PC-3 (cell line): ENCODE results near the gene USP34.

Experiments used
- EZH2 ChIP-seq: fragments of 300-600 bp; sonication (generic); IDR thresholded peaks from one replicate; pipeline ENCODE4 v1.6.1; 2017; ENCODE audit warnings: antibody characterized with exemption, mild to moderate bottlenecking, low read length; ENCODE audit not compliant: unreplicated experiment
- EZH2phosphoT487 ChIP-seq: fragments of 300-600 bp; sonication (generic); IDR thresholded peaks from 2 replicates; pipeline ENCODE4 v1.6.1; 2018; ENCODE audit warnings: mild to moderate bottlenecking, antibody characterized with exemption, low read length, borderline replicate concordance
- TF ChIP-seq, protein P1 (sequence below): fragments of 300-600 bp; sonication (generic); conservative IDR thresholded peaks from 2 replicates; pipeline ENCODE4 v1.5.1; 2017; ENCODE audit warnings: antibody characterized with exemption, low read depth, mild to moderate bottlenecking, low read length

DNA sequence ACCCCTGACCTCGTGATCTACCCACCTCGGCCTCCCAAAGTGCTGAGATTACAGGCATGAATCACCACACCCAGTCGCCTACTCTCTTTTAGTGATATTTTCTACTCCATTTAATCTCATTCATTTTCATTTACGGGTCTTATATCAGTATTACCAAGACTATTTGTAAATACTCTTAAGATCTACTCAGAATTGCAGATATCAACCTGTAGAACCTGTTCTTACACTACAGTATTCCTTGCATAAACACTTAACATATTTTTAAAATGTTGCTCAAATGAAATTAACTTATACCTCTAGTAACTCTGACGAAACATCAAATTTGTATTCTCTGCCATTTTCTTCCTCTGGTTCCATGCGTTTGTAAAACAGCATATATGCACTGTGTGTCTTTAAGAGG lies 229.6 kb downstream of the USP34 start:
- TF ChIP-seq, protein P1, sequence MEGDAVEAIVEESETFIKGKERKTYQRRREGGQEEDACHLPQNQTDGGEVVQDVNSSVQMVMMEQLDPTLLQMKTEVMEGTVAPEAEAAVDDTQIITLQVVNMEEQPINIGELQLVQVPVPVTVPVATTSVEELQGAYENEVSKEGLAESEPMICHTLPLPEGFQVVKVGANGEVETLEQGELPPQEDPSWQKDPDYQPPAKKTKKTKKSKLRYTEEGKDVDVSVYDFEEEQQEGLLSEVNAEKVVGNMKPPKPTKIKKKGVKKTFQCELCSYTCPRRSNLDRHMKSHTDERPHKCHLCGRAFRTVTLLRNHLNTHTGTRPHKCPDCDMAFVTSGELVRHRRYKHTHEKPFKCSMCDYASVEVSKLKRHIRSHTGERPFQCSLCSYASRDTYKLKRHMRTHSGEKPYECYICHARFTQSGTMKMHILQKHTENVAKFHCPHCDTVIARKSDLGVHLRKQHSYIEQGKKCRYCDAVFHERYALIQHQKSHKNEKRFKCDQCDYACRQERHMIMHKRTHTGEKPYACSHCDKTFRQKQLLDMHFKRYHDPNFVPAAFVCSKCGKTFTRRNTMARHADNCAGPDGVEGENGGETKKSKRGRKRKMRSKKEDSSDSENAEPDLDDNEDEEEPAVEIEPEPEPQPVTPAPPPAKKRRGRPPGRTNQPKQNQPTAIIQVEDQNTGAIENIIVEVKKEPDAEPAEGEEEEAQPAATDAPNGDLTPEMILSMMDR = no peak
- no peak for TF ChIP-seq EZH2phosphoT487
- TF ChIP-seq EZH2 = no peak
